WTC11 (cell line): ENCODE results near the gene CD79A. TPM values are rescaled to one million over a fixed set of nuclear protein-coding genes. Genes with fewer than 3 reads are reported as not detected.
A peak's percentile ranks its signal among the peaks of the same experiment; 100 is the strongest.

Experiments
- ATAC-seq: fragments of 200-7000 bp; cut with Tn5 transposase; 2 replicates; pipeline ENCODE4 v1.10.0; 2021; ENCODE audit warnings: mild to moderate bottlenecking, moderate library complexity
- CTCF ChIA-PET: fragments of 300-600 bp; sonication (Branson Sonifier 250); formaldehyde crosslinking; loops from one replicate; lab custom pipeline; 2021; ENCODE audit warnings: antibody characterized with exemption; lab: Charles Lee
- POLR2A ChIA-PET: fragments of 350-600 bp; sonication (Branson Sonifier 250); formaldehyde crosslinking; loops from one replicate; lab custom pipeline; 2021; ENCODE audit warnings: antibody characterized with exemption; lab: Charles Lee
- DNase-seq: peaks from one replicate; pipeline ENCODE4 v3.0.0; 2021; ENCODE audit warnings: low spot score
- H3K27ac Mint-ChIP-seq: 2 replicates; pipeline ENCODE4 v1.8.0; 2021; ENCODE audit warnings: mixed read lengths
- H3K27me3 Mint-ChIP-seq: 2 replicates; pipeline ENCODE4 v1.8.0; 2021; ENCODE audit warnings: low read depth, mild to moderate bottlenecking, moderate library complexity, mixed read lengths
- H3K36me3 Mint-ChIP-seq: 2 replicates; pipeline ENCODE4 v1.8.0; 2021; ENCODE audit warnings: mixed read lengths
- H3K4me1 Mint-ChIP-seq: 2 replicates; pipeline ENCODE4 v1.8.0; 2022; ENCODE audit warnings: mixed read lengths
- H3K4me3 Mint-ChIP-seq: 2 replicates; pipeline ENCODE4 v1.8.0; 2021; ENCODE audit warnings: mild to moderate bottlenecking, moderate library complexity, mixed read lengths
- H3K9me3 Mint-ChIP-seq: 2 replicates; pipeline ENCODE4 v1.8.0; 2021; ENCODE audit warnings: mixed read lengths
- CREM ChIP-seq: sonication (generic); formaldehyde crosslinking; IDR thresholded peaks from 2 replicates; pipeline ENCODE4 v1.8.1; 2022; ENCODE audit warnings: mild to moderate bottlenecking, missing genetic modification reagents, moderate library complexity
- FOXK1 ChIP-seq: sonication (generic); formaldehyde crosslinking; IDR thresholded peaks from 2 replicates; pipeline ENCODE4 v1.8.0; 2022; ENCODE audit warnings: mild to moderate bottlenecking, moderate library complexity, missing genetic modification reagents
- HMGA2 ChIP-seq: fragments of 250-450 bp; sonication (Bioruptor Pico); IDR thresholded peaks from 2 replicates; pipeline ENCODE4 v1.4.0; 2021; ENCODE audit warnings: mild to moderate bottlenecking, moderate library complexity
- SMAD3 ChIP-seq: sonication (generic); formaldehyde crosslinking; IDR thresholded peaks from 2 replicates; pipeline ENCODE4 v1.8.0; 2022; ENCODE audit warnings: missing genetic modification reagents, mild to moderate bottlenecking, borderline replicate concordance
- SOX15 ChIP-seq: fragments of 250-450 bp; sonication (Bioruptor Pico); IDR thresholded peaks from 2 replicates; pipeline ENCODE4 v1.9.0; 2021; ENCODE audit warnings: mild to moderate bottlenecking
- TEAD4 ChIP-seq: sonication (generic); formaldehyde crosslinking; IDR thresholded peaks from 2 replicates; pipeline ENCODE4 v1.8.0; 2022; ENCODE audit warnings: mild to moderate bottlenecking, missing genetic modification reagents
- ZNF317 ChIP-seq: sonication (generic); formaldehyde crosslinking; IDR thresholded peaks from 2 replicates; pipeline ENCODE4 v1.8.1; 2023; ENCODE audit warnings: low read depth, mild to moderate bottlenecking, moderate library complexity, missing genetic modification reagents, borderline replicate concordance
- total RNA-seq: library from RNA; stranded (reverse); gene quantifications from 3 replicates; pipeline ENCODE4 v1.2.3, GENCODE V29; 2021
- TF ChIP-seq, protein P1 (sequence below): sonication (generic); formaldehyde crosslinking; IDR thresholded peaks from 2 replicates; pipeline ENCODE4 v1.8.1; 2023; ENCODE audit warnings: mild to moderate bottlenecking, missing genetic modification reagents, moderate library complexity
- TF ChIP-seq, protein P2 (sequence below): fragments of 250-450 bp; sonication (Bioruptor Pico); IDR thresholded peaks from 2 replicates; pipeline ENCODE4 v1.9.0; 2021; ENCODE audit warnings: mild to moderate bottlenecking
- TF ChIP-seq, protein P3 (sequence below): sonication (generic); formaldehyde crosslinking; IDR thresholded peaks from 2 replicates; pipeline ENCODE4 v1.8.0; 2022; ENCODE audit warnings: missing genetic modification reagents
- TF ChIP-seq, protein P4 (sequence below): sonication (generic); formaldehyde crosslinking; IDR thresholded peaks from 2 replicates; pipeline ENCODE4 v1.8.1; 2023; ENCODE audit warnings: mild to moderate bottlenecking, missing genetic modification reagents, borderline replicate concordance
- TF ChIP-seq, protein P5 (sequence below): fragments of 200-600 bp; IDR thresholded peaks from 2 replicates; pipeline ENCODE4 v1.8.0; 2022; ENCODE audit warnings: antibody characterized with exemption
- TF ChIP-seq, protein P6 (sequence below): sonication (generic); formaldehyde crosslinking; IDR thresholded peaks from 2 replicates; pipeline ENCODE4 v1.8.0; 2023; ENCODE audit warnings: missing genetic modification reagents

The CD79A gene
- total RNA-seq, 1 experiment from 2014 or later: 0.42 TPM

DNA sequence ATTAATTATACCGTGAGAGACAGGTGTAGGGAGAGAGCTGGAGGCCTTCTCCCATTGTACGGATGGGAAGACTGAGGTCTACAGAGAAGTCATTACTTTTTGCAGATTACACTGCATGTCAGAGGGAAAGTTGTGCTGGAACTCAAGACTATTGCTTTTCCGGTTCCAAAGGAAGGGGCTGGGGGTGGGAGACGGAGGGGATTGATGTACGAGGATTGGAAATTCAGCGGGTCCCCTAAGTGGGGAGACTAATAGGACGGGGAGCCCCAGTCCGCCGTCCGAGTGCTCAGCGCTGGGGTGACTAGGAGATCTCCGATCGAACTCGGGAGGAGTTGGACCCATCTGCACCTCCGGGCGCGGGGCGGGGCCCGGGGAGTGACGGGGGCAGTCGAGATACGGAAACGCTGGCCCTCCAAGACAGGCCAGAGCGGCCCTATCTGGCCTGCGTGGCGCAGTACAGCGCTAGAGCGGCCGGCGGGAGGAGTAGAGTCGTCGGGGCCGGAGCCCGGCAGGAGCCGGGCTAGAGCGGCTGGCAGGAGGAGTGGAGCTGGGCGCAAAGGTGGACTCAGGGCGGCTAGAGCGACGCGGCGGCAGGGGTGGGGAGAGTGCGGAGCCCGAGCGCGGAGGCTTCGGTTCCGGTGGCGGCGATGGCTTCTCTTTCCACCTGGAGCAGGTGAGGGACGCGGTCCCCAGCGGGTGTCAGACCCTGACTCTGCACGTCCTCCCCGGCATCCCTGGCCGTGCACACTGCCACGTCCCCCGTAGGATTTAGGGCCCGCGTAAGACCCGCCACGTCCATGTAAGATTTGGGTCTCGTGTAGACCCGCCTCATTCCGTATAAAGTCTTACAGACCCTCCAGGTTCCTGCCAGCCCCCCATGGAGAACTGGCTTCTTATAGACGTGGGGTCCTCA, 7.0 kb downstream of the CD79A start (continued):
- peak; percentile 67; the same call in 1 of the 2 replicates for TF ChIP-seq CREM
- TF ChIP-seq FOXK1 (CRISPR knock-in tag): peak; percentile 72

DNA sequence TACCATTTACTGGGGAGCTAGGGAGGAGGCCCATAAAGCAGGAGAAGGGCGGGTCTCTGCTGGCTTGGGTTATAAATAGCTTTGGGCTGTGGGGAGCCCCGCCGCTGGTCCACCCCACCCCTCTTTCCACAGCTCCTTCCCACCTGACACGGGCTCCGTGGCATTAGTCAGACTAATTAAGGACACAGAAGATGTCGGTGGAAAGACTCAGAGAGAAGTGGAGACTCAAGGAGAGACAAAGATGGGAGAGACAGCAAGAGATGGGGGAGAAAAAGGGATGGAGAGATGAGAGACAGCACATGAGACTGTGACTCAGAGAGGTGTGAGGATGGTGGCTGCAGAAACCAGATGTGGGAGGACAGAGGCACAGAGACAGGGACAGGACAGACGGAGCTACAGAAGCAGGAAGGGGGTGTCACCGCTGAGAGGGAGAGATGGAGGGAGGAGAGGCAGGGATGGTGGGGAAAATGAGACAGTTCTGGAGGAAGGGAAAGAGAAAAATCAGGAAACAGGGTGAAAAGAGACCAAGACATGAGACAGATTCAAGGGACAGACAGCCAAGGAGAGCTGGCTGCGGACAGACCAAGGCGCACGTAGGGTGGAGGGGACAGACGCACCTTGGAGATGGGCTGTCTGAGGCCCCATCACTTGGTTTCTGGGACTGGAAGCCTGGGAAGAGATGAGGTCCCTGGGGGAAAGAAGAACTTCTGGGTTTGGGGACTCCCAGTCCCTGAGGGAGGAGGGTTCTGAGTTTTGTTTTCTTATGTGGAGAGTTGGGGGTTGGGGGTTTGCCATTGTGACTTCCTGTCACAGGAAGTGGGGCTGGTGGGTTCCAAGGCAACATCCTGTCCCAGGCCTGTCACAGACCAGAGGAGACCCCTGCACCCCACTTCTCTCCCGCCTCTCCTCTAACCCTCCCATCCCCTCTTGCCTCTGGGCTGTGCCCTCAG, 10.0 kb downstream of the CD79A start:
- Mint-ChIP-seq H3K4me1 (peaks cover 40% of the 10 kb centered on the region), H3K36me3 (peaks cover 3% of the 10 kb centered on the region)
- CTCF ChIA-PET: interaction anchor here (0.7 to 3.3 kb wide), 11 partner anchors 9 to 94 kb away, joined by 3 to 23 read pairs (median 4); partner anchors contain the start of gene RABAC1
- TF ChIP-seq HMGA2 (CRISPR knock-in tag) (no peak), TEAD4 (no peak), SOX15 (CRISPR knock-in tag) (no peak), SMAD3 (CRISPR knock-in tag) (no peak), ZNF317 (CRISPR knock-in tag) (no peak)
- TF ChIP-seq, protein P1, sequence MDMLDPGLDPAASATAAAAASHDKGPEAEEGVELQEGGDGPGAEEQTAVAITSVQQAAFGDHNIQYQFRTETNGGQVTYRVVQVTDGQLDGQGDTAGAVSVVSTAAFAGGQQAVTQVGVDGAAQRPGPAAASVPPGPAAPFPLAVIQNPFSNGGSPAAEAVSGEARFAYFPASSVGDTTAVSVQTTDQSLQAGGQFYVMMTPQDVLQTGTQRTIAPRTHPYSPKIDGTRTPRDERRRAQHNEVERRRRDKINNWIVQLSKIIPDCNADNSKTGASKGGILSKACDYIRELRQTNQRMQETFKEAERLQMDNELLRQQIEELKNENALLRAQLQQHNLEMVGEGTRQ (CRISPR knock-in tag): no peak
- TF ChIP-seq, protein P2, sequence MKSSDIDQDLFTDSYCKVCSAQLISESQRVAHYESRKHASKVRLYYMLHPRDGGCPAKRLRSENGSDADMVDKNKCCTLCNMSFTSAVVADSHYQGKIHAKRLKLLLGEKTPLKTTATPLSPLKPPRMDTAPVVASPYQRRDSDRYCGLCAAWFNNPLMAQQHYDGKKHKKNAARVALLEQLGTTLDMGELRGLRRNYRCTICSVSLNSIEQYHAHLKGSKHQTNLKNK (CRISPR knock-in tag): no peak
- TF ChIP-seq, protein P3, sequence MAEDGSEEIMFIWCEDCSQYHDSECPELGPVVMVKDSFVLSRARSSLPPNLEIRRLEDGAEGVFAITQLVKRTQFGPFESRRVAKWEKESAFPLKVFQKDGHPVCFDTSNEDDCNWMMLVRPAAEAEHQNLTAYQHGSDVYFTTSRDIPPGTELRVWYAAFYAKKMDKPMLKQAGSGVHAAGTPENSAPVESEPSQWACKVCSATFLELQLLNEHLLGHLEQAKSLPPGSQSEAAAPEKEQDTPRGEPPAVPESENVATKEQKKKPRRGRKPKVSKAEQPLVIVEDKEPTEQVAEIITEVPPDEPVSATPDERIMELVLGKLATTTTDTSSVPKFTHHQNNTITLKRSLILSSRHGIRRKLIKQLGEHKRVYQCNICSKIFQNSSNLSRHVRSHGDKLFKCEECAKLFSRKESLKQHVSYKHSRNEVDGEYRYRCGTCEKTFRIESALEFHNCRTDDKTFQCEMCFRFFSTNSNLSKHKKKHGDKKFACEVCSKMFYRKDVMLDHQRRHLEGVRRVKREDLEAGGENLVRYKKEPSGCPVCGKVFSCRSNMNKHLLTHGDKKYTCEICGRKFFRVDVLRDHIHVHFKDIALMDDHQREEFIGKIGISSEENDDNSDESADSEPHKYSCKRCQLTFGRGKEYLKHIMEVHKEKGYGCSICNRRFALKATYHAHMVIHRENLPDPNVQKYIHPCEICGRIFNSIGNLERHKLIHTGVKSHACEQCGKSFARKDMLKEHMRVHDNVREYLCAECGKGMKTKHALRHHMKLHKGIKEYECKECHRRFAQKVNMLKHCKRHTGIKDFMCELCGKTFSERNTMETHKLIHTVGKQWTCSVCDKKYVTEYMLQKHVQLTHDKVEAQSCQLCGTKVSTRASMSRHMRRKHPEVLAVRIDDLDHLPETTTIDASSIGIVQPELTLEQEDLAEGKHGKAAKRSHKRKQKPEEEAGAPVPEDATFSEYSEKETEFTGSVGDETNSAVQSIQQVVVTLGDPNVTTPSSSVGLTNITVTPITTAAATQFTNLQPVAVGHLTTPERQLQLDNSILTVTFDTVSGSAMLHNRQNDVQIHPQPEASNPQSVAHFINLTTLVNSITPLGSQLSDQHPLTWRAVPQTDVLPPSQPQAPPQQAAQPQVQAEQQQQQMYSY (CRISPR knock-in tag): no peak
- TF ChIP-seq, protein P4, sequence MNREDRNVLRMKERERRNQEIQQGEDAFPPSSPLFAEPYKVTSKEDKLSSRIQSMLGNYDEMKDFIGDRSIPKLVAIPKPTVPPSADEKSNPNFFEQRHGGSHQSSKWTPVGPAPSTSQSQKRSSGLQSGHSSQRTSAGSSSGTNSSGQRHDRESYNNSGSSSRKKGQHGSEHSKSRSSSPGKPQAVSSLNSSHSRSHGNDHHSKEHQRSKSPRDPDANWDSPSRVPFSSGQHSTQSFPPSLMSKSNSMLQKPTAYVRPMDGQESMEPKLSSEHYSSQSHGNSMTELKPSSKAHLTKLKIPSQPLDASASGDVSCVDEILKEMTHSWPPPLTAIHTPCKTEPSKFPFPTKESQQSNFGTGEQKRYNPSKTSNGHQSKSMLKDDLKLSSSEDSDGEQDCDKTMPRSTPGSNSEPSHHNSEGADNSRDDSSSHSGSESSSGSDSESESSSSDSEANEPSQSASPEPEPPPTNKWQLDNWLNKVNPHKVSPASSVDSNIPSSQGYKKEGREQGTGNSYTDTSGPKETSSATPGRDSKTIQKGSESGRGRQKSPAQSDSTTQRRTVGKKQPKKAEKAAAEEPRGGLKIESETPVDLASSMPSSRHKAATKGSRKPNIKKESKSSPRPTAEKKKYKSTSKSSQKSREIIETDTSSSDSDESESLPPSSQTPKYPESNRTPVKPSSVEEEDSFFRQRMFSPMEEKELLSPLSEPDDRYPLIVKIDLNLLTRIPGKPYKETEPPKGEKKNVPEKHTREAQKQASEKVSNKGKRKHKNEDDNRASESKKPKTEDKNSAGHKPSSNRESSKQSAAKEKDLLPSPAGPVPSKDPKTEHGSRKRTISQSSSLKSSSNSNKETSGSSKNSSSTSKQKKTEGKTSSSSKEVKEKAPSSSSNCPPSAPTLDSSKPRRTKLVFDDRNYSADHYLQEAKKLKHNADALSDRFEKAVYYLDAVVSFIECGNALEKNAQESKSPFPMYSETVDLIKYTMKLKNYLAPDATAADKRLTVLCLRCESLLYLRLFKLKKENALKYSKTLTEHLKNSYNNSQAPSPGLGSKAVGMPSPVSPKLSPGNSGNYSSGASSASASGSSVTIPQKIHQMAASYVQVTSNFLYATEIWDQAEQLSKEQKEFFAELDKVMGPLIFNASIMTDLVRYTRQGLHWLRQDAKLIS (CRISPR knock-in tag): no peak
- TF ChIP-seq, protein P5, sequence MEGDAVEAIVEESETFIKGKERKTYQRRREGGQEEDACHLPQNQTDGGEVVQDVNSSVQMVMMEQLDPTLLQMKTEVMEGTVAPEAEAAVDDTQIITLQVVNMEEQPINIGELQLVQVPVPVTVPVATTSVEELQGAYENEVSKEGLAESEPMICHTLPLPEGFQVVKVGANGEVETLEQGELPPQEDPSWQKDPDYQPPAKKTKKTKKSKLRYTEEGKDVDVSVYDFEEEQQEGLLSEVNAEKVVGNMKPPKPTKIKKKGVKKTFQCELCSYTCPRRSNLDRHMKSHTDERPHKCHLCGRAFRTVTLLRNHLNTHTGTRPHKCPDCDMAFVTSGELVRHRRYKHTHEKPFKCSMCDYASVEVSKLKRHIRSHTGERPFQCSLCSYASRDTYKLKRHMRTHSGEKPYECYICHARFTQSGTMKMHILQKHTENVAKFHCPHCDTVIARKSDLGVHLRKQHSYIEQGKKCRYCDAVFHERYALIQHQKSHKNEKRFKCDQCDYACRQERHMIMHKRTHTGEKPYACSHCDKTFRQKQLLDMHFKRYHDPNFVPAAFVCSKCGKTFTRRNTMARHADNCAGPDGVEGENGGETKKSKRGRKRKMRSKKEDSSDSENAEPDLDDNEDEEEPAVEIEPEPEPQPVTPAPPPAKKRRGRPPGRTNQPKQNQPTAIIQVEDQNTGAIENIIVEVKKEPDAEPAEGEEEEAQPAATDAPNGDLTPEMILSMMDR: no peak
- TF ChIP-seq, protein P6, sequence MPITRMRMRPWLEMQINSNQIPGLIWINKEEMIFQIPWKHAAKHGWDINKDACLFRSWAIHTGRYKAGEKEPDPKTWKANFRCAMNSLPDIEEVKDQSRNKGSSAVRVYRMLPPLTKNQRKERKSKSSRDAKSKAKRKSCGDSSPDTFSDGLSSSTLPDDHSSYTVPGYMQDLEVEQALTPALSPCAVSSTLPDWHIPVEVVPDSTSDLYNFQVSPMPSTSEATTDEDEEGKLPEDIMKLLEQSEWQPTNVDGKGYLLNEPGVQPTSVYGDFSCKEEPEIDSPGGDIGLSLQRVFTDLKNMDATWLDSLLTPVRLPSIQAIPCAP: no peak
- TF ChIP-seq, all 79 proteins: peak for 0
- peak overlapping the region; percentile 58 for H3K27ac Mint-ChIP-seq
- no peaks in the 10 kb centered on the region for H3K9me3 Mint-ChIP-seq
- POLR2A ChIA-PET: interaction anchor here (0.6 to 1.6 kb wide), 2 partner anchors 14 kb away, joined by 3 to 9 read pairs; no protein-coding TSS in a partner anchor
- H3K27me3 Mint-ChIP-seq: peaks cover 11% of the 10 kb centered on the region
- DNase-seq (no peak), ATAC-seq (no peak)
- peak overlapping the region; percentile 14 for H3K4me3 Mint-ChIP-seq
